ENCODE data around the gene ITGB1BP1. TPM values are rescaled to one million over a fixed set of nuclear protein-coding genes. Genes with fewer than 3 reads are reported as not detected.
A peak's percentile ranks its signal among the peaks of the same experiment; 100 is the strongest.

The ITGB1BP1 gene
- total RNA-seq (10 to 100 TPM; 52.3 to 75.6 (median 61.6) TPM), polyA plus RNA-seq (10 to 100 TPM; 24.3 to 99.7 (median 47.4) TPM)

GRCh38 chr2:9423100-9423921 is at the start of gene ITGB1BP1, which contains the start of gene CPSF3:
ITGB1BP1 (minus strand) TSS chr2:9423528; CDS start chr2:9418697, 4,831 bp downstream.
CPSF3 (plus strand) TSS chr2:9423654; CDS start chr2:9423774, 120 bp downstream.
- peaks cover 0 to 38% (median 33%) of the 10 kb centered on the region in 4 donors for H3K4me1 ChIP-seq
- intact Hi-C loops (cut with DNase I), result loop anchor here (1.0 to 5.0 kb wide), 5 partner anchors 37 to 279 kb away; partner anchors contain the start of genes ASAP2 and IAH1
- no peak for TF ChIP-seq POLR2A (IDR thresholded peaks at IDR 0.05)
- TF ChIP-seq, protein P1, sequence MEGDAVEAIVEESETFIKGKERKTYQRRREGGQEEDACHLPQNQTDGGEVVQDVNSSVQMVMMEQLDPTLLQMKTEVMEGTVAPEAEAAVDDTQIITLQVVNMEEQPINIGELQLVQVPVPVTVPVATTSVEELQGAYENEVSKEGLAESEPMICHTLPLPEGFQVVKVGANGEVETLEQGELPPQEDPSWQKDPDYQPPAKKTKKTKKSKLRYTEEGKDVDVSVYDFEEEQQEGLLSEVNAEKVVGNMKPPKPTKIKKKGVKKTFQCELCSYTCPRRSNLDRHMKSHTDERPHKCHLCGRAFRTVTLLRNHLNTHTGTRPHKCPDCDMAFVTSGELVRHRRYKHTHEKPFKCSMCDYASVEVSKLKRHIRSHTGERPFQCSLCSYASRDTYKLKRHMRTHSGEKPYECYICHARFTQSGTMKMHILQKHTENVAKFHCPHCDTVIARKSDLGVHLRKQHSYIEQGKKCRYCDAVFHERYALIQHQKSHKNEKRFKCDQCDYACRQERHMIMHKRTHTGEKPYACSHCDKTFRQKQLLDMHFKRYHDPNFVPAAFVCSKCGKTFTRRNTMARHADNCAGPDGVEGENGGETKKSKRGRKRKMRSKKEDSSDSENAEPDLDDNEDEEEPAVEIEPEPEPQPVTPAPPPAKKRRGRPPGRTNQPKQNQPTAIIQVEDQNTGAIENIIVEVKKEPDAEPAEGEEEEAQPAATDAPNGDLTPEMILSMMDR (IDR thresholded peaks at IDR 0.05), result peak in 1 of 4 experiments; percentile 31
- TF ChIP-seq POLR2AphosphoS5 (IDR thresholded peaks at IDR 0.05), result peak; percentile 45 to 87 (median 78)
- TF ChIP-seq EP300 (IDR thresholded peaks at IDR 0.05), result peak in 1 of 4 donors; percentile 69
- no peaks in the 10 kb centered on the region for H3K27me3 ChIP-seq
- H3K4me3 ChIP-seq, result peak within 1 kb of the TSS; percentile 84 to 99 (median 93)
- peaks cover 0 to 2% (median under 1%) of the 10 kb centered on the region in 4 donors for H3K36me3 ChIP-seq
- H3K9me3 ChIP-seq, result no peaks in the 10 kb centered on the region
- peak within 1 kb of the TSS; percentile 94 to 97 (median 96) for H3K27ac ChIP-seq
- WGBS, 2 donors, result 0% methylated on average over 91 of the region's 91 CpGs
- DNase-seq, result peak; percentile 99

GRCh38 chr2:9472511-9472910 is 49.2 kb upstream of the ITGB1BP1 start:
- no peak for DNase-seq
- Histone ChIP-seq H3K36me3 (peaks cover 0 to 22% (median 0%) of the 10 kb centered on the region in 4 donors), H3K27ac (no peak overlapping the region), H3K27me3 (no peaks in the 10 kb centered on the region), H3K9me3 (no peaks in the 10 kb centered on the region), H3K4me3 (no peak overlapping the region), H3K4me1 (peaks cover 0 to 33% (median 27%) of the 10 kb centered on the region in 4 donors)
- TF ChIP-seq EP300 (IDR thresholded peaks at IDR 0.05), result no peak
- no peak for TF ChIP-seq POLR2A (IDR thresholded peaks at IDR 0.05)
- no peak for TF ChIP-seq POLR2AphosphoS5 (IDR thresholded peaks at IDR 0.05)
- TF ChIP-seq, protein P1 (IDR thresholded peaks at IDR 0.05), result no peak
- WGBS, 2 donors, result 87 to 96% methylated on average over 9 of the region's 9 CpGs
- intact Hi-C loops (cut with DNase I), result loop anchor here (5.0 kb wide), 1 partner anchor 160 kb away; the partner anchor contains the start of gene YWHAQ

DNA sequence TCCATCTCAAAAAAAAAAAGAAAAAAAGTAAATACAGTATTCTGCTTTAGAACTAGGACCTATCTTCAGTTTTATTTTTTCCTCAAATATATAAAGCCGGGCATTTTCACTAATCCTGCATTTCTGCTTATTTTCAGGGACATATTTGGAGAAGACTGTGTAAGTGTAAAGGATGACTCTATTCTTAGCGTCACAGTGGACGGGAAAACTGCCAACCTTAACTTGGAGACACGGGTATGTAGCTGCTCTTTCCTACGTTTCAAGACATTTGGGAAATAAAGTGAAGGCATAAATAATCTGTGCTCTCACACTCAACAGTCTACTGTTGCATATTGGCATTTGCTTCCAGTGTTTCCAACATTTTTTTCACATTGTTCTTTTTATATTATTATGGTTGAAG is 47.9 kb upstream of the ITGB1BP1 start:
- H3K9me3 ChIP-seq, result no peaks in the 10 kb centered on the region
- WGBS, 2 donors, result 94 to 96% methylated on average over 5 of the region's 5 CpGs
- intact Hi-C loops (cut with DNase I), result loop anchor here (5.0 kb wide), 1 partner anchor 161 kb away; the partner anchor contains the start of gene YWHAQ
- no peak for DNase-seq
- peaks cover 0 to 12% (median 0%) of the 10 kb centered on the region in 4 donors for H3K36me3 ChIP-seq
- H3K4me3 ChIP-seq, result no peak overlapping the region
- peaks cover 0 to 22% (median 17%) of the 10 kb centered on the region in 4 donors for H3K4me1 ChIP-seq
- TF ChIP-seq, protein P1 (IDR thresholded peaks at IDR 0.05), result no peak
- TF ChIP-seq POLR2AphosphoS5 (IDR thresholded peaks at IDR 0.05) (no peak), EP300 (IDR thresholded peaks at IDR 0.05) (no peak), POLR2A (IDR thresholded peaks at IDR 0.05) (no peak)
- H3K27ac ChIP-seq, result no peak overlapping the region
- no peaks in the 10 kb centered on the region for H3K27me3 ChIP-seq

DNA sequence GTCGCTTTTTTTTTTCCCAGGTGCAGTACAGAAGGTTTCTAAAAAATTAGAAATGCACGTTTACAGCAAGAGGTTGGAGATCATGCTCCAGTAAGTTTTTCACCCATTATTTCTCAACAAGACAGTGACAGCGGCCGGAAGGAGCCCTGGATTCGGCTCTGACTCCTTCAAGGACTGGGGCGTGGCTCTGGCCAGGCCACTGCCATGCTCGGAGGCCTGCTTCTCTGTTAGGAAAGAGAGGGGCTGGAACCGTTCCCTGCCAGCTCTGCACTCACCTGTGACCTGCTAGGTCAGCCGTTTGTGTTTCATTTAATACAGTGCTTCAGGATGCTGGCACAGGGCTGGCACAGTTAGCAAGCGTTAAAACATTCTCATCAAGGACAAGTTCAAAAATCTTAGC is 44.4 kb upstream of the ITGB1BP1 start:
- peaks cover 0 to 26% (median 0%) of the 10 kb centered on the region in 4 donors for H3K36me3 ChIP-seq
- intact Hi-C loops (cut with DNase I), result no loop called here
- no peaks in the 10 kb centered on the region for H3K27me3 ChIP-seq
- peaks cover 0 to 7% (median 4%) of the 10 kb centered on the region in 4 donors for H3K4me1 ChIP-seq
- DNase-seq, result no peak
- H3K27ac ChIP-seq, result no peak overlapping the region
- WGBS, 2 donors, result 86 to 92% methylated on average over 10 of the region's 10 CpGs
- H3K4me3 ChIP-seq, result no peak overlapping the region
- TF ChIP-seq EP300 (IDR thresholded peaks at IDR 0.05), result no peak
- no peak for TF ChIP-seq POLR2AphosphoS5 (IDR thresholded peaks at IDR 0.05)
- TF ChIP-seq, protein P1 (IDR thresholded peaks at IDR 0.05), result no peak
- TF ChIP-seq POLR2A (IDR thresholded peaks at IDR 0.05), result no peak
- H3K9me3 ChIP-seq, result no peaks in the 10 kb centered on the region

All from sigmoid colon (tissue), 7 donors.